A375 (cell line): Measurements from ENCODE around the gene IQCC. TPM values are rescaled to one million over a fixed set of nuclear protein-coding genes. Genes with fewer than 3 reads are reported as not detected.

Experiments used
- total RNA-seq: library from RNA; depleted of rRNA; stranded (reverse); fragments of >200 nt; shearing (Covaris generic); gene quantifications from 2 replicates; pipeline ENCODE4 v1.2.3, GENCODE V29; 2014; rRNA removed

IQCC gene
- 5.8 and 6.1 TPM in 2 replicates for total RNA-seq

DNA sequence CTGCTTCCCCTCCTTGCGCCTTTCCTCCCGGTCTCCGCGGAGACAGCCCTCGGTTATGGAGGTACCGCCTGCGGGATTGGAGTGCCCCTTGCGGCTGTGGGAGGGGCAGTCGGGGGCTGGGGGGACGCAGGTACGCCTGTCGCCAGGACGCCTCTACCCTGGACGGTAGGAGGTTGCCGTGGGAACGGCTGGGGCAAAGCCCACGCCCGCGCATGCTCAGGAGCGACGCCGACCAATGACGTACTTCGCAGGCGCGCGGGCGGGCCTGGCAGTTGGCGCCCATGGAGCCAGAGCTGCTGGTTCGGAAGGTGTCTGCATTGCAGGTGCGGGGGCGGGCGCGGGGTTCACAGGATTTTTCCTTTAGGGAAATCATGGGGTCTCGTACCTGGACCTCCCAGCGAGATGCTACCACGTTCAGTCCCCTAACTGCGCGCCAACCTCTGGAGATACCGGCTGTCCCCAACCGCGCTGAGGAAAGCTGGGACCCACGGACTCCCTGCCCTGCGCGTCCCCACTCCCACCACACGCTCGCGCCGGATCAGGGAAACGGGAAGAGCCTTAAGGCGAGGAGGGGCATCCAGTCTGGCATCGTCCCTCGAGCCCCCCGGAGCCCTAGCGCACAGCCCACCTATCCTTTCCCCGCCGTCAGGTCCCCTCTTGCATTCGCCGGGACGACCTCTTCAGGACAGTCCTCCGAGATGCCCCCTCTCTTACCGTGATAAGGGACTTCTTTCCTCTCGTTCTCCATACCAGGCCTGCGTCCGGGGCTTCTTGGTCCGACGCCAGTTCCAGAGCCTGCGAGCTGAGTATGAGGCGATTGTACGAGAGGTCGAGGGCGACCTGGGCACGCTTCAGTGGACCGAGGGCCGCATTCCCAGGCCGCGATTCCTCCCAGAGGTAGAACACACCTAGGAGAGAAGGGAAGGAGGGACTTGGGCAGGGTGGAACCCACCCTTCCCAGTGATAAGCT lies at the start of gene IQCC:
IQCC (plus strand) TSS at position 271 of the 970 bp plus-strand sequence; CDS start at position 282, 11 bp downstream.

DNA sequence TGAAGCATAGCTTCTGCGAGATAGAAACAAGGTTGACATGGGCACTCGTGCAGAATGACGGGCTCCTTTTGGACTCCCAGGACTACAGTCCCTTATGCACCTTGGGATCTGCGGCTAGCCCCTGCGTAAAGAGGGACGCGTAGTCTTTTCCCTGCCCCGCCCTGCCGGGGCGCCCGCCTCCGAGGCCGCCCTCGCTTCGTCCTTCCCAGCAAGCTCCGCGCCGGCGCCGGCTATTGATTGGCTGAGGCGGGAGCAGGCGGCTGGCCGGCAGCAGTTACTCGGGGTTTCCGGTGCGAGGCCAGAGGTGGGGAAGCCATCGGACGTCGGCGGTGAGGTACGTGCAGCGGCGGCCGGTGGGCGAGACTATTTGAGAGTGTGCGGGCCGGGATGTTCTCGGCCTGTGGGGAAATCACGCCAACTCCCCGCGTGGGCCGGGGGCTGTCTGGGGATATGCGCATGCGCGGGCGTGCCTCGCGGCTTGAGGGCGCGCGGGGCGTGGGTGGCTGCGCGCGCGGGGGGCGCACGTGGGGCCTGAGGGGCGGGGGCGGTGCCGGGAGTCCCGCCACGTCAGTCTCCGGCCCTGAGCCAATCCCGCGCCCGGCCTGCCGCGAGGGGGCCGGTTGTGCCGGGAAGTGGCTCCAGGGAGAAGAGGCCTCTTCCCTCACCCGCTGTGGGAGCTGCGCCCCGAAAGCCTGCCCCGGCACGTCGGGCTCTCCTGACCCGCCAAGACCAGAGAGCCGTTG lies 25.9 kb upstream of the IQCC start, which contains the start of gene TXLNA:
TXLNA (plus strand) TSS at position 233 of the 743 bp plus-strand sequence. CDS start 671 bp downstream, outside the sequence.

DNA sequence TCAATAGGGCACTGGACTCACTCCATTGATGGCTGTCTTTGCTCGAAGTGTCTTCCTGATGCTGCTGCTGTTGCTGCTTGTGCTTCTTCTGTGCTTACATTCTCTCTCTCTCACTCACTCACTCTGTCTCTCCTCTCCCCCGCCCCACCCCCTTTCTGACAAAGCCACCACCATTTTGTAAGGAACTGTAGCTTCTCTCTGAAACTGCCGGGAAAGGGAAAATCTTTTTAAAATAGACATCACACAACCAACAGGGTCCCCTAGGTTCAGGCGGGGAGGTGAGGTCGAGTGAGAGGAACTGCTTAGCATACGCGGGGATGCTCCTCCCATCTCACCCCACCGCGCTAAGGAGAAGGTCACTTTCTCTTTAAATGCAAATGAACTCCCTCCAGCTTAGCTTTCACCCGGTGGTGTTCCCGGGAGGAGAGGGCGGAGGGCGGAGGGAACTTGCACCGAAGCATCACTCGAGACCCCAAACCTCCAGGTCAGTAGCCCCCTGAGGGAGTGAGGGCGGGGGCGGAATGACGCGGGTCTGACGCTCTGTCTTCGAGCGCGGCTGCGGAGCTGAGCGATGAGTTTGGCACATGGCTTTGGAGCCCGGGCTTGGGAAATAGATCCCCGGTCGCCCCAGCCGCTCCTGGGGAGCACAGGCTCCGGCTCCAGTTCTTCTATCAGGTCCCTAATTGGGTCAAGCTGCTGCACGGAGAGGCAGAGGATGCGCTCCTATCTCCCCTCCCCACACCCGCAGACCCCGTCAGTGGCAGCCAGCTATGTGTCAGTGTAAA lies 5.1 kb upstream of the IQCC start, which contains the start of gene CCDC28B:
CCDC28B (plus strand) TSS at position 370 of the 785 bp plus-strand sequence. CDS start 1,341 bp downstream, outside the sequence.

DNA sequence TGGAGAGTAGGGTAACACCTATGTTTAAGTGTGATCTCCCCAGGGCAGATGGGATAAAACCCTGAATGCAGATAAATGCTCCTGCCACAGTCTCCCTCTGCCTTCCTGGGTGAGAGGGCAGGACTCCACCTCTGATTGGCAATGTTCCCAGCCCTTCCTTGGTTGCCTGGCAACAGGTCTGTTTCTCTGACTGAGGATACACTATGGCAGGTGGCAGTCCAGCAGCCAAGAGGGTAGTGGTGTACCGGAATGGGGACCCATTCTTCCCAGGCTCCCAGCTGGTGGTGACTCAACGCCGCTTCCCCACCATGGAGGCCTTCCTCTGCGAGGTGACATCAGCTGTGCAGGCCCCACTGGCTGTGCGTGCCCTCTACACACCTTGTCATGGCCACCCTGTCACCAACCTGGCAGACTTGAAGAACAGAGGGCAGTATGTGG lies 3.4 kb downstream of the IQCC start, which contains the start of gene DCDC2B:
DCDC2B (plus strand) TSS at position 199 of the 438 bp plus-strand sequence; CDS start at position 204, 5 bp downstream.

DNA sequence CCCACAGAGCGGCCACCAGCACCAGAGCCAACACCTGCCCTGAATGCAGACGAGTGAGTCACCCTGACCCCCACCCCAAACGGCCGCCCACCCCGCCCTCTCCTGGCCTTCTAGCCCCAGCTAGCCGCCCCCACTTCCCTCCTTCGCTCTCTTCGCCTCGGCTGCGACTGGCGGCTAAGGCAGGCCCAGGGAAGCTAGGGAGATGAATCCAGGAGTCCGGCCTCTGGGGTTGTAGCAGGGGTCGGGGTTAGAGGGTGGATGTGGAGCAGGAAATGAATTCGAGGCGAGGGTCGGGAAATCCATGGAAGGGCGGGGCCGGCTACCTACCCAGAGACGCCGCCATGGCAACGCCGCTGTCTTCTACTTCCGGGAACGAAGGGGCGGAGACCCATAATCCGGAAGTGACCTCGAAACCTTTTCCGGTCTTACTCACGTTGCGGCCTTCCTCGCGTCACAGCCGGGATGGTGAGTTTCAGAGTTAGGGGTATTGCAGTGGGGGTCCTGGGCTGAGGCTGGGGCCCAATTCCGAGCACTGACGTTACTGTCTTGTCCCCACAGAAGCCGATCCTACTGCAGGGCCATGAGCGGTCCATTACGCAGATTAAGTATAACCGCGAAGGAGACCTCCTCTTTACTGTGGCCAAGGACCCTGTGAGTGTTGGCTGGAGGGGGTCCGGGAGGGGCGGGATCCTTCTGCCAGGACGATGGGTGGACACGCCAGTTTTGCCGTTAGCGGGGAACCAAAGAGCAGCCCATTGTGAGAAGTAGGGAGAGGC lies 16.7 kb downstream of the IQCC start, which contains the start of the genes EIF3I and TMEM234:
EIF3I (plus strand) TSS at position 428 of the 776 bp plus-strand sequence; CDS start at position 463, 35 bp downstream.
TMEM234 (minus strand) TSS at position 374 of the 776 bp plus-strand sequence; CDS start at position 343, 31 bp downstream.

DNA sequence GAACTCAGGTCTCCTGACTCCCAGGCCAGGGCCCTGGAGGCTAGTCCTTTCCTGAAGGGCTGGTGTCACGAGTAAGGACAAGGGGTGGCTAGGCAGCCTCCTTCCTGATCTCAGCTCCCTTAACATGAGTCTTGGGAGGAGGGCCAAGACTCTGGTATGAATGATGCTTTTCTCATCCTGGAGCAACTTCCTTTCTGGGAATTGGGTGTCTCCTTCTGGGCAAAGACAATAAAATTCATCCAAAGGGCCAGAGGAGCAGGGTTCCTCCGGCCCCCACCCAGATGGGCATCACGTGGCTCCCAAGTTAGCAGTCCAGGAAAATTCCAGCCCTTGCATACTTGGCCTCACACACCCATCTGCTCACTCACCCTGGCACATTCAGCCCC lies 41.4 kb downstream of the IQCC start, which contains the start of gene FAM167B:
FAM167B (plus strand) TSS at position 335 of the 386 bp plus-strand sequence. CDS start 200 bp downstream, outside the sequence.

DNA sequence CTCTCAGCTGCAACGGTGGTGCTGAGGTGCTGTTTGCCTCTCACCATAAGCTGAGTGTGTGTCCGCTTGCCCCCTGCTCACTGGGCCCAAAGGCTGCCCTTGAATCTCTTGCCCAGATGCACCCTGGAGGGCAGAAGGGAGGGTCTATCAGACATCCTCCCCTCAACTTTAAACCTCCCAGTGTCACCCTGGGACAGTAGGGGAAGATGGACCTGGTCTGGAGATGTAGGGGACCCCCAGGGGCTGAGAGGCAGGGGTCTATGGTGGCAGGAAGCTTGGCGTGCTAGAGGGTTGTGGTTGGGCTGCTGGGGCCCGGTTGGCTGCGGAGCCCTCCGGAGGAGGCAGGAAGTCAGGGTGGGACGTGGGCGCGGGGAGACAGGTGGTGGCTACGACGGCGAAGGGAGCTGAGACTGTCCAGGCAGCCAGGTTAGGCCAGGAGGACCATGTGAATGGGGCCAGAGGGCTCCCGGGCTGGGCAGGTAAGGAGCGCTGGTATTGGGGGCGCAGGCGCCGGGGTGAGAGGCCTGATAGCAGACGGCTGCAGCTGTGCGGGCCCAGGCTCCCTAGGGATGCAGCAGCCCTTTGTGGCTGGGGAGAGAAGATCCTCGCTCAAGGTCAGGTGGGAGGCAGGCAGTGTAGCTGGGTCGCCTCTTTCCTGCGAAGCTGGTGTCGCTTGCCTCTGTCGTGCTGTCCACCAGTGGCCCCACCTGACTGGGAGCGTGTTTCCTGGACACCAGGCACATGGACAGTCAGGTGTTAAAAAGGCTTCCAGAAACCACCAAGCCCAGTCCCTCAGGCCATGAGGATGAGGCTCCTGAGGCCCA lies 45.6 kb downstream of the IQCC start, which contains the start of gene LCK:
LCK (plus strand) TSS at position 373 of the 824 bp plus-strand sequence. CDS start 23,065 bp downstream, outside the sequence.

Other genes starting within 250 kb of the IQCC start
- gene KHDRBS1, start 191.8 kb upstream of the IQCC start, total RNA-seq = 78.7 and 97.4 TPM in 2 replicates
- 6.3 and 7.4 TPM in 2 replicates for gene TMEM39B, start 132.7 kb upstream of the IQCC start, total RNA-seq
- gene KPNA6, start 97.6 kb upstream of the IQCC start, total RNA-seq = 31.9 TPM in 2 replicates
- gene TXLNA, start 26.0 kb upstream of the IQCC start, total RNA-seq = 76.9 and 78.7 TPM in 2 replicates
- gene CCDC28B, start 5.1 kb upstream of the IQCC start, total RNA-seq = 32.6 and 40.1 TPM in 2 replicates
- gene DCDC2B, start 3.4 kb downstream of the IQCC start, total RNA-seq = not detected in 2 replicates
- gene TMEM234, start 16.7 kb downstream of the IQCC start, total RNA-seq = 12.3 and 16.0 TPM in 2 replicates
- gene EIF3I, start 16.7 kb downstream of the IQCC start, total RNA-seq = 440 and 450 TPM in 2 replicates
- 0.37 and 0.57 TPM in 2 replicates for gene FAM167B, start 41.6 kb downstream of the IQCC start, total RNA-seq
- gene LCK, start 45.6 kb downstream of the IQCC start, total RNA-seq = 0.30 TPM in 1 of 2 replicates, not detected in the other
- gene HDAC1, start 86.4 kb downstream of the IQCC start, total RNA-seq = 121 and 126 TPM in 2 replicates
- gene MARCKSL1, start 130.6 kb downstream of the IQCC start, total RNA-seq = 151 and 153 TPM in 2 replicates
- 4.8 and 7.3 TPM in 2 replicates for gene FAM229A, start 156.8 kb downstream of the IQCC start, total RNA-seq
- gene TSSK3, start 156.9 kb downstream of the IQCC start, total RNA-seq = 1.3 and 1.5 TPM in 2 replicates
- gene BSDC1, start 188.8 kb downstream of the IQCC start, total RNA-seq = 54.4 and 56.0 TPM in 2 replicates